Psoas muscle (tissue), 8 donors: ENCODE measurements around the gene PCSK5. TPM values are rescaled to one million over a fixed set of nuclear protein-coding genes. Genes with fewer than 3 reads are reported as not detected.

ENCODE experiments used
- ATAC-seq, 4 donors: fragments of 200-7000 bp; cut with Tn5 transposase; one replicate each; pipeline ENCODE4 v1.9.1; 2020; ENCODE audit warnings: moderate library complexity in 3 of 4, mild to moderate bottlenecking in 2 of 4
- DNase-seq, 2 donors: peaks; one replicate each; pipeline ENCODE4 v3.0.0-alpha.2; 2020
- H3K27ac ChIP-seq: fragments of 200-600 bp; one replicate; pipeline ENCODE4 v1.8.0; 2022
- H3K27me3 ChIP-seq, 3 donors: fragments of 200-600 bp in 1 of 3; one replicate each; pipeline versions ENCODE4 v1.6.1 to v1.8.0; 2013 to 2022; ENCODE audit warnings: low read length in 2 of 3, mild to moderate bottlenecking in 2 of 3, moderate library complexity in 1 of 3; ENCODE audit not compliant: insufficient read depth in 3 of 3
- H3K36me3 ChIP-seq, 2 donors: fragments of 200-600 bp in 1 of 2; one replicate each; pipeline versions ENCODE4 v1.6.1 to v1.8.0; 2013 to 2022; ENCODE audit warnings: low read depth in 1 of 2, mild to moderate bottlenecking in 1 of 2, moderate library complexity in 1 of 2; ENCODE audit not compliant: insufficient read depth in 1 of 2
- H3K4me1 ChIP-seq: fragments of 200-600 bp; one replicate; pipeline ENCODE4 v1.8.0; 2022
- H3K4me3 ChIP-seq: fragments of 200-600 bp; one replicate; pipeline ENCODE4 v1.8.0; 2022; ENCODE audit warnings: mild to moderate bottlenecking
- H3K9me3 ChIP-seq: fragments of 200-600 bp; one replicate; pipeline ENCODE4 v1.8.0; 2022
- WGBS, 3 donors: extraction: QIAGEN DNeasy Blood & Tissue Kit; methylation state at CpG; one replicate each; pipeline versions ENCODE4 v1.1.6 to v1.1.7; 2013; 5-methylcytosine and 5-hydroxymethylcytosine counted together
- intact Hi-C, 2 donors: fragments of 100-400 bp; cut with DNase I; formaldehyde crosslinking; loops; one replicate each; pipeline versions ENCODE4 v1.11.0 to v1.14.2; 2022
- polyA plus RNA-seq, 3 donors: library from polyadenylated mRNA; stranded (reverse); fragments of 200-250 nt; gene quantifications; one replicate each; pipeline ENCODE4 v1.2.3, GENCODE V29; 2013
- total RNA-seq, 4 donors: library from RNA; stranded (reverse); fragmentation: NEBNext Ultra II Directional in 2 of 4; extraction: Animal tissue kit (Norgen Biotek cat#: 25700) in 2 of 4; gene quantifications; one replicate each; pipeline versions ENCODE4 v1.2.1 to v1.2.4, GENCODE V29; 2021 to 2023
- TF ChIP-seq, protein P1 (sequence below): fragments of 200-600 bp; IDR thresholded peaks from one replicate; pipeline ENCODE4 v1.8.0; 2022; ENCODE audit warnings: antibody characterized with exemption
- donor health status: healthy with polysubstance abuse.
- donor health status: DM: no; HTN: no; CAD: no; lungs with moderate emphysema.
- donor health status: Bipolar disorder and iron deficiency.
- donor health status: healthy.
- donor health status: DM: yes; HTN: yes; CAD: no.
- donor health status: DM: no; HTN: no; CAD: no.
- donor health status: DM: no; HTN: no; CAD: no.
- donor health status: DM: yes; HTN: yes; CAD: no.

The PCSK5 gene
- total and polyA plus RNA-seq, 7 donors = 0.75 to 4.4 (median 2.3) TPM

DNA sequence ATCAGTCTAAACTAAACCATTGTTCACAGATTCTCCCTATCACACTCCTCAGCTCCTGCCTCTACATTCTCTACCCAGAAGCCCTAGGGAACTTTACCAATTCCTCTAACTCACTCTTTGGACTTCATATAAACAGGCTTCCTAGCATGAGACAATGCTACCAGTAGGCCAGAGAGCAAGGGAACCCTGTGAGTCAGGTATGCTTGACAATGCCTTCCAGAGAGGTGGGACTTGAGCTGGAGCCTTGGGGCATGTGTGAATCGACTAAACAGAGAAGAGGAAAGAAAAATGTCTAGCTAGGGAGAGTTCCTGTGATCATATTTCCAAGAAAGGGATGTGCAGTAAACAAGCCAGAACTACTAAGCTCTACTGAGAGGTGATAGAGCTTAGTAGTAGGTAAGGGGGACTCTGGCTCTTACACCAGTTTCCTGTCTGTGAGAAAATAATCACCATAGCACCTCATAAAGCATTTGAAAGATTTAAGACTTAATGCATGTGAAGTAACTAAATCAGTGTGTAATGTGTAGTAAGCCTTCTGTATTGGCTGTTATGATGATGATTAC lies 510.1 kb downstream of the PCSK5 start:
- DNase-seq = no peak
- no peaks in the 10 kb centered on the region for H3K36me3 ChIP-seq
- H3K4me1 ChIP-seq = no peaks in the 10 kb centered on the region
- intact Hi-C loops = loop anchor here in 1 of 2 donors (10.0 kb wide), 1 partner anchor 1714 kb away; no protein-coding TSS in a partner anchor
- TF ChIP-seq, protein P1, sequence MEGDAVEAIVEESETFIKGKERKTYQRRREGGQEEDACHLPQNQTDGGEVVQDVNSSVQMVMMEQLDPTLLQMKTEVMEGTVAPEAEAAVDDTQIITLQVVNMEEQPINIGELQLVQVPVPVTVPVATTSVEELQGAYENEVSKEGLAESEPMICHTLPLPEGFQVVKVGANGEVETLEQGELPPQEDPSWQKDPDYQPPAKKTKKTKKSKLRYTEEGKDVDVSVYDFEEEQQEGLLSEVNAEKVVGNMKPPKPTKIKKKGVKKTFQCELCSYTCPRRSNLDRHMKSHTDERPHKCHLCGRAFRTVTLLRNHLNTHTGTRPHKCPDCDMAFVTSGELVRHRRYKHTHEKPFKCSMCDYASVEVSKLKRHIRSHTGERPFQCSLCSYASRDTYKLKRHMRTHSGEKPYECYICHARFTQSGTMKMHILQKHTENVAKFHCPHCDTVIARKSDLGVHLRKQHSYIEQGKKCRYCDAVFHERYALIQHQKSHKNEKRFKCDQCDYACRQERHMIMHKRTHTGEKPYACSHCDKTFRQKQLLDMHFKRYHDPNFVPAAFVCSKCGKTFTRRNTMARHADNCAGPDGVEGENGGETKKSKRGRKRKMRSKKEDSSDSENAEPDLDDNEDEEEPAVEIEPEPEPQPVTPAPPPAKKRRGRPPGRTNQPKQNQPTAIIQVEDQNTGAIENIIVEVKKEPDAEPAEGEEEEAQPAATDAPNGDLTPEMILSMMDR = no peak
- H3K27ac ChIP-seq = no peak overlapping the region
- H3K27me3 ChIP-seq = no peaks in the 10 kb centered on the region
- no peak for ATAC-seq
- no peaks in the 10 kb centered on the region for H3K9me3 ChIP-seq
- no peak overlapping the region for H3K4me3 ChIP-seq
- 6 to 19% (median 13%) methylated on average over 1 of the region's 1 CpG for WGBS, 3 donors

DNA sequence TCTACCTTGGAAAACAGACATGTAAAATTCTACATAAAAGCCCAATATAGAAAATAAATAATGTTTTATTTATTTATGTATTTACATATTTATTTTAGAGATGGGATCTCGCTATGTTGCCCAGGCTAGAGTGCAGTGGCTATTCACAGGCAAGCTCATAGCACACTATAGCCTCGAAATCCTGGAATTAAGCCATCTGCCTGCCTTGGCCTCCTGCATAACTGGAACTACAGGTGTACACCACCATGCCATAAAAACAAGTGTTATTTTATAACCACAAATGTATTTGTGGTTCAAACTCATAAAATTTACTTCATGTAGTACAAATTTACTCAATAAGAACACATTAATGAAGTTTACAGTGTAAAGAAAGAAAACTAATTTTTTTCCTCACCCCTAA lies 510.7 kb downstream of the PCSK5 start:
- no peak overlapping the region for H3K4me3 ChIP-seq
- H3K4me1 ChIP-seq = no peaks in the 10 kb centered on the region
- no peaks in the 10 kb centered on the region for H3K9me3 ChIP-seq
- no peaks in the 10 kb centered on the region for H3K27me3 ChIP-seq
- intact Hi-C loops = loop anchor here in 1 of 2 donors (10.0 kb wide), 1 partner anchor 1714 kb away; no protein-coding TSS in a partner anchor
- DNase-seq (no peak), ATAC-seq (no peak)
- TF ChIP-seq, protein P1 = no peak
- no peak overlapping the region for H3K27ac ChIP-seq
- H3K36me3 ChIP-seq = no peaks in the 10 kb centered on the region
- 85 to 89% (median 87%) methylated on average over 2 of the region's 2 CpGs for WGBS, 3 donors

DNA sequence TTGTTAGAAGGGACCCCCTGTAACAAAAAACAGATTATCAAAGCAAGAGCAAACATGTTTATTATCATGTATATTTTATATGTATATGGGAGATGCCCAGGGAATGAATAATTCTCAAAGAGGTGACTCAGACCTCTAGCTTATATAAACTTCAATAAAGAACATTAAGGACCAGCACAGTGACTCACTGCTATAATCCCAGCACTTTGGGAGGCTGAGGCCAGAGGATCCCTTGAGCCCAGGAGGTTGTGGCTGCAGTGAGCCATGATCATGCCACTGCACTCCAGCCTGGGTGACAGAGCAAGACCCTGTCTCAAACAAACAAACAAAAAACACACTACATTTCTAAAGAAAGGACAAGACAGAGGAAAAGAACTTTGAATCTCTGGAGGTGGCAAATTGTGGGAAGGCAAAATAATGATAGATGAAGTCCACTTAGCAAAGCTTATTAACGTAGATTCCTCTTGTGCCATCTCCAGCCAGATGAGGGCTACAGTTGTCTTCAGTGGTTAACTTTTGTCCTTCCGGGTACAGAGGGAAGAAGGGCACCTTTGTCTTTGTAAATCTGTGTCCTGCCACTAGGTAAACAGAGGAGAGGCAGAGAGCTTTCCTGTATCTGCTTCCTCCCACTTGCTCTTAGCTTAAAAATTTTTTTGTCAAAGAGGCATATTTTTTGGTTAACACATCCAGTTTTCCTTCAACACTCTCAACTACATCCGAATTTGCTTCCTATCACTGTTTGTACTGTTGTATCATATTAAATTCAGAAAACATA lies 511.3 kb downstream of the PCSK5 start:
- no peaks in the 10 kb centered on the region for H3K27me3 ChIP-seq
- no peaks in the 10 kb centered on the region for H3K4me1 ChIP-seq
- H3K9me3 ChIP-seq = no peaks in the 10 kb centered on the region
- H3K4me3 ChIP-seq = no peak overlapping the region
- ATAC-seq (no peak), DNase-seq (no peak)
- 79 to 83% (median 82%) methylated on average over 3 of the region's 3 CpGs for WGBS, 3 donors
- TF ChIP-seq, protein P1 = no peak
- intact Hi-C loops = loop anchor here in 1 of 2 donors (10.0 kb wide), 1 partner anchor 1713 kb away; no protein-coding TSS in a partner anchor
- no peaks in the 10 kb centered on the region for H3K36me3 ChIP-seq
- H3K27ac ChIP-seq = no peak overlapping the region

DNA sequence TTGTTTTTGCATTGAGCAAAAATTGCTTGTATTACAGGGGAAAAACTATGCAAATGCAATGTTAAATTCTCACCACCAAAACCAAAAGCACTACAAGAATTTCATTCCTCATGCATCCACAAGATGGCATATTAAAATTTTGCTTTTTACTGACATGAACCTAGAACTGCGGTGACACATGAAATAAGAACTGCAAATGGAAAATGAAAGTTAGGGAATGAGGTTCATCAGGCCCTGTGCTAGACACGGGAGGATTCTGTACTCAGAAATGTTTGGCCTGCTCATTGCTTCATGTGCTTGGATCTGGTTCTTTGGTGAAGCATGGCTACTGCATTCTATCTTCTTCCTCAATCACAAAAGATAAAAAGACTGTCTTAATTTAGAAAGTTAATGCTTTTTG lies 512.9 kb downstream of the PCSK5 start:
- Histone ChIP-seq H3K27ac (no peak overlapping the region), H3K4me1 (no peaks in the 10 kb centered on the region), H3K36me3 (no peaks in the 10 kb centered on the region), H3K4me3 (no peak overlapping the region), H3K27me3 (no peaks in the 10 kb centered on the region), H3K9me3 (no peaks in the 10 kb centered on the region)
- 1 to 4% (median 3%) methylated on average over 2 of the region's 2 CpGs for WGBS, 3 donors
- TF ChIP-seq, protein P1 = peak; percentile 39
- peak in 2 of 4 donors; percentile 37 to 51 for ATAC-seq
- no peak for DNase-seq
- intact Hi-C loops = loop anchor here in 1 of 2 donors (10.0 kb wide), 1 partner anchor 1711 kb away; no protein-coding TSS in a partner anchor
